ENCODE results near the gene CST9. TPM values are rescaled to one million over a fixed set of nuclear protein-coding genes. Genes with fewer than 3 reads are reported as not detected.

CST9 gene
- total RNA-seq, 4 donors from 2014 or later = not detected

GRCh38 chr20:23598481-23598880 lies 7.2 kb downstream of the CST9 start:
- no peaks in the 10 kb centered on the region for H3K9me3 ChIP-seq

GRCh38 chr20:23596579-23597250 lies 9.0 kb downstream of the CST9 start:
- no peak for TF ChIP-seq POLR2A (IDR thresholded peaks at IDR 0.05)
- TF ChIP-seq EP300 (IDR thresholded peaks at IDR 0.05) = no peak
- TF ChIP-seq POLR2AphosphoS5 (IDR thresholded peaks at IDR 0.05) = no peak
- no peak for TF ChIP-seq CTCF (IDR thresholded peaks at IDR 0.05)
- Histone ChIP-seq H3K27ac (no peak overlapping the region), H3K4me3 (no peak overlapping the region), H3K9me3 (no peaks in the 10 kb centered on the region), H3K36me3 (no peaks in the 10 kb centered on the region), H3K4me1 (no peaks in the 10 kb centered on the region), H3K27me3 (no peaks in the 10 kb centered on the region)
- WGBS = 70% methylated on average over 2 of the region's 2 CpGs
- no peak for DNase-seq (ENCODE audit: low spot score in 2 of 2)

More at GRCh38 chr20:23598481-23598880, 7.2 kb downstream of the CST9 start:
- Histone ChIP-seq H3K27ac (no peak overlapping the region), H3K27me3 (no peaks in the 10 kb centered on the region), H3K4me3 (no peak overlapping the region), H3K4me1 (no peaks in the 10 kb centered on the region), H3K36me3 (no peaks in the 10 kb centered on the region)
- TF ChIP-seq EP300 (IDR thresholded peaks at IDR 0.05) = no peak
- no peak for TF ChIP-seq POLR2AphosphoS5 (IDR thresholded peaks at IDR 0.05)
- TF ChIP-seq CTCF (IDR thresholded peaks at IDR 0.05) = no peak
- TF ChIP-seq POLR2A (IDR thresholded peaks at IDR 0.05) = no peak
- no peak for DNase-seq (ENCODE audit: low spot score in 2 of 2)

GRCh38 chr20:23595941-23596340 lies 9.8 kb downstream of the CST9 start:
- Histone ChIP-seq H3K27me3 (no peaks in the 10 kb centered on the region), H3K9me3 (no peaks in the 10 kb centered on the region), H3K27ac (no peak overlapping the region), H3K4me3 (no peak overlapping the region), H3K36me3 (no peaks in the 10 kb centered on the region), H3K4me1 (no peaks in the 10 kb centered on the region)
- TF ChIP-seq EP300 (IDR thresholded peaks at IDR 0.05) = no peak
- TF ChIP-seq POLR2AphosphoS5 (IDR thresholded peaks at IDR 0.05) = no peak
- TF ChIP-seq POLR2A (IDR thresholded peaks at IDR 0.05) = no peak
- no peak for TF ChIP-seq CTCF (IDR thresholded peaks at IDR 0.05)
- DNase-seq (ENCODE audit: low spot score in 2 of 2) = no peak
- 94% methylated on average over 1 of the region's 1 CpG for WGBS

GRCh38 chr20:23588434-23589403 lies 17.0 kb downstream of the CST9 start:
- TF ChIP-seq POLR2AphosphoS5 (IDR thresholded peaks at IDR 0.05) (no peak), EP300 (IDR thresholded peaks at IDR 0.05) (no peak), POLR2A (IDR thresholded peaks at IDR 0.05) (no peak), CTCF (IDR thresholded peaks at IDR 0.05) (no peak)
- H3K9me3 ChIP-seq = no peaks in the 10 kb centered on the region
- no peak overlapping the region for H3K27ac ChIP-seq
- peaks cover 8% of the 10 kb centered on the region for H3K27me3 ChIP-seq
- DNase-seq (ENCODE audit: low spot score in 2 of 2) = no peak
- no peaks in the 10 kb centered on the region for H3K36me3 ChIP-seq
- WGBS = 92% methylated on average over 10 of the region's 10 CpGs
- H3K4me1 ChIP-seq = peaks cover 8% of the 10 kb centered on the region
- no peak overlapping the region for H3K4me3 ChIP-seq

GRCh38 chr20:23587631-23588030 lies 18.1 kb downstream of the CST9 start:
- Histone ChIP-seq H3K9me3 (no peaks in the 10 kb centered on the region), H3K27ac (no peak overlapping the region), H3K4me1 (peaks cover 8% of the 10 kb centered on the region), H3K4me3 (no peak overlapping the region), H3K27me3 (peaks cover 8% of the 10 kb centered on the region), H3K36me3 (no peaks in the 10 kb centered on the region)
- DNase-seq (ENCODE audit: low spot score in 2 of 2) = peak in 1 of 2 donors; percentile 46
- 83% methylated on average over 5 of the region's 7 CpGs for WGBS
- no peak for TF ChIP-seq EP300 (IDR thresholded peaks at IDR 0.05)
- TF ChIP-seq POLR2AphosphoS5 (IDR thresholded peaks at IDR 0.05) = no peak

Measured in suprapubic skin (tissue), 4 donors.